KOPT-K1 (cell line): ENCODE measurements around the gene PHF2.
"Not testable (repeated sequence)": the region's sequence is repeated elsewhere in the genome, so short reads cannot be mapped to it uniquely, and the experiment has no call there.

Experiments
- H3K27ac ChIP-seq: fragments of 200-600 bp; sonication (generic); 2 replicates; pipeline ENCODE4 v1.5.1; 2016; ENCODE audit warnings: antibody characterized with exemption, mild to moderate bottlenecking, low read depth, low read length; ENCODE audit not compliant: poor library complexity, severe bottlenecking
- H3K36me3 ChIP-seq: fragments of 200-600 bp; sonication (generic); 2 replicates; pipeline ENCODE4 v1.5.1; 2017; ENCODE audit warnings: antibody characterized with exemption, mild to moderate bottlenecking, low read length, moderate library complexity; ENCODE audit not compliant: insufficient read depth
- H3K9me3 ChIP-seq: fragments of 200-600 bp; sonication (generic); 2 replicates; pipeline ENCODE4 v1.5.1; 2017; ENCODE audit warnings: antibody characterized with exemption, low read length, mild to moderate bottlenecking; ENCODE audit not compliant: insufficient read depth, poor library complexity, severe bottlenecking

Gene PHF2

GRCh38 chr9:93671020-93671338 is 94.6 kb downstream of the PHF2 start:
- H3K9me3 ChIP-seq, result no peaks in the 10 kb centered on the region
- peaks cover 4% of the 10 kb centered on the region; the same call in 1 of the 2 replicates for H3K36me3 ChIP-seq
- H3K27ac ChIP-seq, result no peak overlapping the region

DNA sequence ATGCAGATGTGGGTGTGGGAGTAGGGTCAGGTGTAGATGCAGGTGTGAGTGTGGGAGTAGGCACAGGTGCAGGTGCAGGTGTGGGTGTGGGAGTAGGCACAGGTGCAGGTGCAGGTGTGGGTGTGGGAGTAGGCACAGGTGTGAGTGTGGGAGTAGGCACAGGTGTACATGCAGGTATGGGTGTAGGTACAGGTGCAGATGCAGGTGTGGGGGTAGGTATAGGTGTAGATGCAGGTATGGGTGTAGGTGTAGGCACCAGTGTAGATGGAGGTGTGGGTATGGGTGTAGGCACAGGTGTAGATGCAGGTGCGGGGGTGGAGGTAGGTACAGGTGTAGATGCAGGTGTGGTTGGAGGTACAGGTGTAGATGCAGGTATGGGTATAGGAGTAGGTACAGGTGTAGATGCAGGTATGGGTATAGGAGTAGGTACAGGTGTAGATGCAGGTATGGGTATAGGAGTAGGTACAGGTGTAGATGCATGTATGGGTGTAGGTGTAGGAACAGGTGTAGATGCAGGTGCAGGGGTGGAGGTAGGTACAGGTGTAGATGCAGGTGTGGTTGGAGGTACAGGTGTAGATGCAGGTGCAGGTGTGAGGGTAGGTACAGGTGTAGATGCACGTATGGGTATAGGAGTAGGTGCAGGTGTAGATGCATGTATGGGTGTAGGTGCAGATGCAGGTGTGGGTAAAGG is 96.1 kb downstream of the PHF2 start:
- not testable (repeated sequence) for H3K9me3 ChIP-seq, H3K27ac ChIP-seq
- peaks cover 15% of the 10 kb centered on the region; the same call in 1 of the 2 replicates for H3K36me3 ChIP-seq

DNA sequence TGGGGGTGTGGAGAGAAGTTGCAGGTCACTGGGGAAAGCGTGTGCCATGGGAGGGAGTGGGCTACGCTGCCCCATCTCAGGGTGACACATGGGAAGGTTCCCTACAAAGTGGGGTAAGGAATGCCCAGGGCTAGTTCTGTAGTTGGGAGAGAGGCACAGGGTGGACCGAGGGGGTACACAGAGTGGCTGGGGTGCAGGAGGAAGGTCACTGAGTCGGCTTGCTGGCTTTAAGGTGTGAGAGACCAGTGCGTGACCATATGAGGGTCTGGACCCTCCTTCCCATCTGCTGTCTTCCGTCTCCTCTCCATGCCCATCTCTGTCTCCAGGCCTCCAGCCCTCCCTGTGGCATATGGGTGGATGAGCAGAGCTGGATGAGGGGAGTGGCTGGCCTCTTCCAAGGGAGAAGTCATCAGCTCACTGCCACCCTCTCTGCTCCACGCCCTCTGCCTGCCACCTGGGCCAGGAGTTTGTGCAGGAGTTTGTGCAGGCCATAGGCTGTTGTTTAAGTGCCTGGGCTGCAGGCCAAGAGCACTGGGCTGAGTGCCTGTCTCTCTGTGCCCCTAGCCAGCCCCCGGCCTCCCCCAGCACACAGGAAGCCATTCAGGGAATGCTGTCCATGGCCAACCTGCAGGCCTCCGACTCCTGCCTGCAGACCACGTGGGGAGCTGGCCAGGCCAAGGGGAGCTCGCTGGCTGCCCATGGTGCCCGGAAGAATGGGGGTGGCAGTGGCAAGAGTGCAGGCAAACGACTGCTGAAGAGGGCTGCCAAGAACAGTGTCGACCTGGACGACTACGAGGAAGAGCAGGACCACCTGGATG is 96.8 kb downstream of the PHF2 start:
- Histone ChIP-seq H3K9me3 (no peaks in the 10 kb centered on the region), H3K27ac (no peak overlapping the region), H3K36me3 (peaks cover 22% of the 10 kb centered on the region; the same call in 1 of the 2 replicates)

DNA sequence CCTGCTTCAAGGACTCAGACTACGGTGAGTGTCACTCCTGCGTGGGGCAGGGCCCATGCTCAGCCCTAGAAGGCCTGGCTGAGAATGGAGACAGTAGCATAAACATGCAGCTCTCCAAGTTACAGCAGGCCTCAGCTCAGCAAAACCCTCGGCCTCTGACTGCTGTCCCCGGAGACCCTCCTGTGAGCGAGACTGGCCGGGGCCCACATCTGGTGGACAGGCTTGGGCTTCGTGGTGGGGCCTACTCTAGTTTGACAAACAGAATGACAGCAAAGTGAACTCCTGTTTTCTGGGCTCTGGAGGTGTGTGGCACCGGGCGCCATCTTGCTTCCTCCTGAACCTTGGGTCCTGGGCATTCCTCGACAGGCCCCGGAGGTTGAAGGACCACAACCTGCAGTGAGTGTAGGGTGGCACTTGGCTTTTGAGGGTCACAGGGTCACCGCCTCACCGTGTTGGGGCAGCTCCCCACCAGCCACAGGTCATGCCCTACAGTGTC is 97.5 kb downstream of the PHF2 start:
- Histone ChIP-seq H3K27ac (no peak overlapping the region), H3K9me3 (no peaks in the 10 kb centered on the region), H3K36me3 (peaks cover 24% of the 10 kb centered on the region; the same call in 1 of the 2 replicates)

GRCh38 chr9:93674580-93675335 is 98.4 kb downstream of the PHF2 start:
- Histone ChIP-seq H3K27ac (no peak overlapping the region), H3K9me3 (no peaks in the 10 kb centered on the region), H3K36me3 (peaks cover 24% of the 10 kb centered on the region; the same call in 1 of the 2 replicates)

GRCh38 chr9:93675336-93676150 is 99.2 kb downstream of the PHF2 start:
- Histone ChIP-seq H3K27ac (no peak overlapping the region), H3K36me3 (peaks cover 24% of the 10 kb centered on the region; the same call in 1 of the 2 replicates), H3K9me3 (no peaks in the 10 kb centered on the region)

DNA sequence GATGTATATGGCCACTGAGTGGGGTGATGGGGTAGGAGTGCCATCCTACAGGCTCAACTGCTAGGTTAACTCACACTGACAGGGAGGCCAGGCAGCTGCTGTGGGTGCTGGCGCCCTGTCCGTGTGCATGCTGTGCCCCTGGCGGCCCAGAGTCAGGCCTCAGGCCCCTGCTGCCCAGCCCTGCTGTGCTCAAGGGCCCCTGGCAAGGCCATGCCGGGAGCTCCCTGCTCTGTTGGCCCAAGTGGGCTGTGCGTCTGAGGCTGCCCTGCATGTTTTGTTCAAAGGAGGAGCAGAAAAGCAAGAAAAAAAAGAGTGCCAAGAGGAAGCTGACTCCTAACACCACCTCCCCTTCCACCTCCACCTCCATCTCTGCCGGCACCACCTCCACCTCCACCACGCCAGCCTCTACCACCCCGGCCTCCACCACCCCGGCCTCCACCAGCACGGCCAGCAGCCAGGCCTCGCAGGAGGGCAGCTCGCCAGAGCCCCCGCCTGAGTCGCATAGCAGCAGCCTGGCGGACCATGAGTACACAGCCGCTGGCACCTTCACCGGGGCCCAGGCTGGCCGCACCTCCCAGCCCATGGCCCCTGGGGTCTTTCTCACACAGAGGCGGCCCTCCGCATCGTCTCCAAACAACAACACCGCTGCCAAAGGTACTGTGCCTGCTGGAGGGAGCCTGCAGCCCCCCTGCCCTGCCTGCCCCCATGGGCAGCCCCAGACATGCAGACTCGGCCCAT is 100.1 kb downstream of the PHF2 start:
- Histone ChIP-seq H3K9me3 (no peaks in the 10 kb centered on the region), H3K36me3 (peaks cover 24% of the 10 kb centered on the region; the same call in 1 of the 2 replicates), H3K27ac (no peak overlapping the region)

DNA sequence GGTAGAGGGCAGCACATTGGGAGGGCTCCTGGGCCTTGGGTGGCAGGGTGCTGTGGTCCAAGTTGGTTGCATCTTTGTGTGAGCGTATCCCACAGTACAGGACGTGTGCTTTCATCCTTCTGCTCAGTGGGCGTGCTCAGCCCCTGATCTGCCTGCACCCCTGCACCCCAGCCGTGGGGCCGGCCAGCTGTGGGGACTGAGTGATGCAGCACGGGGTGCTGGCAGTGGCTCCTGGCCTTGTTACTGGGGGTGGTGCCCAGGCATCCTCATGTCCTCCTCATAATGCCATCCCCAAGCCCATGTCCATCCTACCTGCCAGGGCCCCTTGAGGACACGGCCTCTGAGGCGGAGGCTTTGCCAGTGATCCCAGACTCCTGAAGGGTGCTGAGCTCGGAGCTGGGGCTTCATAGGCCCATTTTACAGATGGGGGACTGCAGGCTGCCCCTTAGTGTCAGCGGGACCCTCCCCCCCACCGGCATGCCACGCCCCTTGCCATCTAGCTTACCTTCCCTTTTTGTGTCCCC is 100.7 kb downstream of the PHF2 start:
- H3K36me3 ChIP-seq, result peaks cover 24% of the 10 kb centered on the region; the same call in 1 of the 2 replicates
- no peaks in the 10 kb centered on the region for H3K9me3 ChIP-seq
- no peak overlapping the region for H3K27ac ChIP-seq

DNA sequence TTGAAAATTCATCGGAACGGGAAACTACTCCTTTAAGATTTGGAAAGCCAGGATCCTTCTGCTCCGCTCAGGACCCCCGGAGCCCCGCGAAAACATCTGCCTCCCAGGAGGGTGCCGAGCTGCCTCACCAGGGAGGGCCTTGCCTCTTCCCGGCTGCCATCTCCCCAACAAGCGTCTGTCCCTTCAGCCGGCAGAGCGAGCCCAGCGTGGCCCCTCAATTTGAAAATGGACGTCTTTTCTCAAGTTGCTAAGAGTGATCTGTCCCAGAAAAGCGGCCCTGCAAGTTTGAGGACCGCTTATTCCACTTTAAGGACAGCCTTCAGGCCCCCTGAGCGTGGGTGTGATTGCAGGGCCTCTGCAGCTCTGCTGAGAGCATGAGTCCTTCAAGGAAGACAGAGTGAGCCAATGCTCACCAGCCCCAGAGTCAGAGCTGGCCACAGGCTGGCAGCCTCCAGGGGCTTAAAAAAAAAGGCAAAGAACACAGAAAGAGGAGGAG is 101.3 kb downstream of the PHF2 start:
- Histone ChIP-seq H3K9me3 (no peaks in the 10 kb centered on the region), H3K36me3 (peaks cover 24% of the 10 kb centered on the region; the same call in 1 of the 2 replicates), H3K27ac (no peak overlapping the region)

GRCh38 chr9:93678199-93679019 is 102.0 kb downstream of the PHF2 start:
- peaks cover 24% of the 10 kb centered on the region; the same call in 1 of the 2 replicates for H3K36me3 ChIP-seq
- H3K9me3 ChIP-seq, result no peaks in the 10 kb centered on the region

GRCh38 chr9:93679536-93680442 is 103.4 kb downstream of the PHF2 start:
- H3K36me3 ChIP-seq, result peaks cover 24% of the 10 kb centered on the region; the same call in 1 of the 2 replicates
- H3K27ac ChIP-seq, result no peak overlapping the region
- no peaks in the 10 kb centered on the region for H3K9me3 ChIP-seq

More at GRCh38 chr9:93678199-93679019, 102.0 kb downstream of the PHF2 start:
- no peak overlapping the region for H3K27ac ChIP-seq
